GM12878 (cell line): ENCODE data around the gene MED13L. TPM values are rescaled to one million over a fixed set of nuclear protein-coding genes. Genes with fewer than 3 reads are reported as not detected.

Source experiments
- ATAC-seq: fragments of 200-7000 bp; cut with Tn5 transposase; 3 replicates; pipeline ENCODE4 v1.9.1; 2020; ENCODE audit warnings: mild to moderate bottlenecking, moderate library complexity
- BruUV-seq: library from RNA; stranded (reverse); fragments of 400-500 nt; replicated peaks from 2 replicates; lab custom pipeline; 2021; lab: Mats Ljungman, UMichigan
- CTCF ChIA-PET: fragments of 300-600 bp; sonication (Branson Sonifier 250); formaldehyde crosslinking; extraction: SDS; loops from one replicate; lab custom pipeline; 2021; ENCODE audit warnings: inconsistent platforms; lab: Yijun Ruan, JAX
- POLR2A ChIA-PET: fragments of 350-600 bp; formaldehyde crosslinking; extraction: SDS; loops from one replicate; lab custom pipeline; 2021; ENCODE audit warnings: inconsistent platforms; lab: Charles Lee
- RAD21 ChIA-PET: fragments of 300-600 bp; sonication (Branson Sonifier 250); formaldehyde crosslinking; loops from one replicate; lab custom pipeline; 2023; ENCODE audit warnings: antibody characterized with exemption; ENCODE audit not compliant: unreplicated experiment; lab: Charles Lee
- SMC1A ChIA-PET: fragments of 300-600 bp; sonication (Branson Sonifier 250); formaldehyde crosslinking; loops from one replicate; lab custom pipeline; 2023; ENCODE audit not compliant: unreplicated experiment, uncharacterized antibody; lab: Charles Lee
- DNase-seq: peaks from one replicate; pipeline ENCODE4 v3.0.0-alpha.2; 2011; ENCODE audit warnings: low read depth, low spot score
- FAIRE-seq: peaks from 3 replicates; lab custom pipeline; 2011; peaks lifted over from hg19 to GRCh38; lab: Jason Lieb, UNC
- H2AFZ ChIP-seq: 2 replicates; pipeline ENCODE4 v1.6.0; 2011; ENCODE audit warnings: low read depth, low read length, control low read depth; ENCODE audit not compliant: control insufficient read depth
- H3K27ac ChIP-seq: 2 replicates; pipeline ENCODE4 v1.5.1; 2011; ENCODE audit warnings: control low read depth; ENCODE audit not compliant: control insufficient read depth, insufficient read depth
- H3K27me3 ChIP-seq, 2 experiments: replicated peaks in 1 of 2; 2 replicates each; pipeline versions ENCODE4 v1.6.0 to v1.6.1; 2011; ENCODE audit warnings: low read length in 1 of 2; ENCODE audit not compliant: control insufficient read depth in 2 of 2, insufficient read depth in 2 of 2
- H3K36me3 ChIP-seq, 2 experiments: 2 replicates each; pipeline ENCODE4 v1.5.1; 2011; ENCODE audit warnings: low read length in 1 of 2; ENCODE audit not compliant: control insufficient read depth in 2 of 2, insufficient read depth in 2 of 2
- H3K4me1 ChIP-seq: 2 replicates; pipeline ENCODE4 v1.6.1; 2011; ENCODE audit warnings: mild to moderate bottlenecking, low read length, moderate library complexity, mixed read lengths; ENCODE audit not compliant: control insufficient read depth, insufficient read depth
- H3K4me2 ChIP-seq: 2 replicates; pipeline ENCODE4 v1.6.0; 2011; ENCODE audit warnings: control low read depth; ENCODE audit not compliant: control insufficient read depth, insufficient read depth
- H3K4me3 ChIP-seq: fragments of 200-600 bp; sonication (generic); 2 replicates; pipeline ENCODE4 v1.5.1; 2016
- H3K79me2 ChIP-seq: 2 replicates; pipeline ENCODE4 v1.6.0; 2011; ENCODE audit warnings: low read length; ENCODE audit not compliant: control insufficient read depth, insufficient read depth
- H3K9ac ChIP-seq: 2 replicates; pipeline ENCODE4 v1.8.0; 2011; ENCODE audit warnings: low read length, control low read depth, mixed read lengths; ENCODE audit not compliant: control insufficient read depth, insufficient read depth
- H3K9me3 ChIP-seq: replicated peaks from 3 replicates; pipeline ENCODE4 v1.5.1; 2011; ENCODE audit warnings: mild to moderate bottlenecking, low read length; ENCODE audit not compliant: control insufficient read depth, insufficient read depth
- H4K20me1 ChIP-seq: 2 replicates; pipeline ENCODE4 v1.6.0; 2011; ENCODE audit not compliant: control insufficient read depth, insufficient read depth
- MXI1 ChIP-seq: fragments of 150-350 bp; IDR thresholded peaks from 2 replicates; pipeline ENCODE4 v1.6.1; 2011; ENCODE audit warnings: low read depth, mild to moderate bottlenecking, inconsistent platforms, low read length, improper control_type of control experiment
- SMARCA5 ChIP-seq: fragments of 450-650 bp; IDR thresholded peaks from 2 replicates; pipeline ENCODE4 v1.6.1; 2017; ENCODE audit warnings: mild to moderate bottlenecking
- SPI1 ChIP-seq: IDR thresholded peaks from 2 replicates; pipeline ENCODE4 v1.6.1; 2011; ENCODE audit warnings: low read depth, mild to moderate bottlenecking, low read length, moderate library complexity, borderline replicate concordance; ENCODE audit not compliant: insufficient read depth
- SREBF1 ChIP-seq: IDR thresholded peaks from 2 replicates; pipeline ENCODE4 v1.6.1; 2012; ENCODE audit warnings: mild to moderate bottlenecking, low read length
- SUPT20H ChIP-seq: IDR thresholded peaks from 2 replicates; pipeline ENCODE4 v1.6.1; 2011; ENCODE audit warnings: low read depth, mild to moderate bottlenecking, low read length, moderate library complexity, borderline replicate concordance; ENCODE audit not compliant: control insufficient read depth
- WGBS: methylation state at CpG from one replicate; pipeline ENCODE4 v1.1.6; 2016; ENCODE audit warnings: low lambda C conversion rate; ENCODE audit not compliant: insufficient replicate concordance, insufficient coverage; ENCODE audit errors: missing lambda C conversion rate; 5-methylcytosine and 5-hydroxymethylcytosine counted together
- in situ Hi-C: fragments of 300-500 bp; cut with MboI; formaldehyde crosslinking; loops from 9 replicates; pipeline ENCODE4 v1.14.3; 2018; ENCODE audit warnings: mixed read lengths
- intact Hi-C: fragments of 100-400 bp; cut with micrococcal nuclease; formaldehyde crosslinking; loops from one replicate; pipeline ENCODE4 v1.14.2; 2022; ENCODE audit not compliant: unreplicated experiment
- polyA plus RNA-seq, 11 experiments: library from polyadenylated mRNA; depleted of rRNA in 4 of 11; unstranded in 6 of 11; stranded (reverse) in 5 of 11; fragments of >200 nt; fragmentation: Nextera tagmentation in 4 of 11; fragmentation: Illumina TruSeq in 1 of 11; extraction: Ambion mirVana in 4 of 11; extraction: Trizol in 1 of 11; gene quantifications; 1 replicate in 1 of 11; 2 replicates in 10 of 11; pipeline versions ENCODE4 v1.2.1 to v1.2.3, GENCODE V29; 2011 to 2016; ENCODE audit warnings: inconsistent platforms in 2 of 11, missing spikeins in 2 of 11, low read depth in 1 of 11
- total RNA-seq, 4 experiments: library from RNA; depleted of rRNA in 3 of 4; stranded (reverse); fragments of >200 nt in 3 of 4; fragmentation: Illumina TruSeq in 1 of 4; extraction: Trizol in 1 of 4; gene quantifications; 2 replicates each; pipeline versions ENCODE4 v1.2.1 to v1.2.3, GENCODE V29; 2013 to 2021
- TF ChIP-seq, protein P1 (sequence below): IDR thresholded peaks from 2 replicates; pipeline ENCODE4 v1.6.1; 2011; ENCODE audit warnings: borderline replicate concordance, low read depth, mild to moderate bottlenecking, moderate library complexity, low read length; ENCODE audit not compliant: insufficient read depth, poor library complexity, severe bottlenecking
- TF ChIP-seq, protein P2 (sequence below): fragments of 450-650 bp; IDR thresholded peaks from 2 replicates; pipeline ENCODE4 v1.6.1; 2017; ENCODE audit warnings: mild to moderate bottlenecking, moderate library complexity

Gene MED13L
- total and polyA plus RNA-seq, 10 of the 15 experiments (the other 5 are each of a cell fraction or from before 2014, with no cell fraction given), result 3.7 to 30.1 (median 9.1) TPM

DNA sequence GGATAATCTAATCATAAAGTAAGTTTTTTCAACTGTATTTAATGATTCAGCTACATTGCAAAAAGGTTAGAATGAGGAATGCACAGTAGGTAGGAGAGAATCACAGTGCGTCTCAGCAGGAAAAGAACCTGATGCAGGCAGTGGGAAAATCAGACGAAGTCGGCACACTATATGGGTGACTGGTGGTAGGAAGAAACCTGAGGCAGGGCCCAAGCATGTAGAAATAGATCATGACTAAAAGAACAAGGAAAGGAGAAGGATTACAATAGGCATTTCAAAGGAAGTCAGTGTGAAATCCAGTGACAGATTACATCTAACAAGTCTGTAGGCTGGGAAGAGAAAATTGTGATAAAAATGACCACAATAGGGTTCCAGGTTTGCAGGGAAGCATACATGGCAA, 267.0 kb downstream of the MED13L start:
- no peaks in the 10 kb centered on the region for H3K9me3 ChIP-seq
- ChIA-PET SMC1A (no interaction called here), CTCF (interaction anchor here (1.2 to 1.3 kb wide), 2 partner anchors 13 to 54 kb away, joined by 3 to 4 read pairs; no protein-coding TSS in a partner anchor), POLR2A (no interaction called here), RAD21 (no interaction called here)
- WGBS, result 97% methylated on average over 3 of the region's 3 CpGs
- H3K27me3 ChIP-seq, result no peaks in the 10 kb centered on the region
- peaks cover 0 to 3% of the 10 kb centered on the region in 2 experiments; a peak in 2 of 4 replicates for H3K36me3 ChIP-seq
- H3K9ac ChIP-seq, result no peak overlapping the region
- no peak overlapping the region for H3K4me2 ChIP-seq
- H3K27ac ChIP-seq, result no peak overlapping the region
- H4K20me1 ChIP-seq, result no peaks in the 10 kb centered on the region
- H2AFZ ChIP-seq, result no peak overlapping the region
- in situ Hi-C loops (no loop called here), intact Hi-C loops (no loop called here)
- BruUV-seq, result no TSS peak
- no peak overlapping the region for H3K4me3 ChIP-seq
- no peaks in the 10 kb centered on the region for H3K4me1 ChIP-seq
- no peak for ATAC-seq
- TF ChIP-seq SPI1 (no peak), MXI1 (no peak), SUPT20H (no peak), SMARCA5 (no peak), SREBF1 (no peak)
- TF ChIP-seq, protein P1, sequence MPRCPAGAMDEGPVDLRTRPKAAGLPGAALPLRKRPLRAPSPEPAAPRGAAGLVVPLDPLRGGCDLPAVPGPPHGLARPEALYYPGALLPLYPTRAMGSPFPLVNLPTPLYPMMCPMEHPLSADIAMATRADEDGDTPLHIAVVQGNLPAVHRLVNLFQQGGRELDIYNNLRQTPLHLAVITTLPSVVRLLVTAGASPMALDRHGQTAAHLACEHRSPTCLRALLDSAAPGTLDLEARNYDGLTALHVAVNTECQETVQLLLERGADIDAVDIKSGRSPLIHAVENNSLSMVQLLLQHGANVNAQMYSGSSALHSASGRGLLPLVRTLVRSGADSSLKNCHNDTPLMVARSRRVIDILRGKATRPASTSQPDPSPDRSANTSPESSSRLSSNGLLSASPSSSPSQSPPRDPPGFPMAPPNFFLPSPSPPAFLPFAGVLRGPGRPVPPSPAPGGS, result no peak
- TF ChIP-seq, protein P2, sequence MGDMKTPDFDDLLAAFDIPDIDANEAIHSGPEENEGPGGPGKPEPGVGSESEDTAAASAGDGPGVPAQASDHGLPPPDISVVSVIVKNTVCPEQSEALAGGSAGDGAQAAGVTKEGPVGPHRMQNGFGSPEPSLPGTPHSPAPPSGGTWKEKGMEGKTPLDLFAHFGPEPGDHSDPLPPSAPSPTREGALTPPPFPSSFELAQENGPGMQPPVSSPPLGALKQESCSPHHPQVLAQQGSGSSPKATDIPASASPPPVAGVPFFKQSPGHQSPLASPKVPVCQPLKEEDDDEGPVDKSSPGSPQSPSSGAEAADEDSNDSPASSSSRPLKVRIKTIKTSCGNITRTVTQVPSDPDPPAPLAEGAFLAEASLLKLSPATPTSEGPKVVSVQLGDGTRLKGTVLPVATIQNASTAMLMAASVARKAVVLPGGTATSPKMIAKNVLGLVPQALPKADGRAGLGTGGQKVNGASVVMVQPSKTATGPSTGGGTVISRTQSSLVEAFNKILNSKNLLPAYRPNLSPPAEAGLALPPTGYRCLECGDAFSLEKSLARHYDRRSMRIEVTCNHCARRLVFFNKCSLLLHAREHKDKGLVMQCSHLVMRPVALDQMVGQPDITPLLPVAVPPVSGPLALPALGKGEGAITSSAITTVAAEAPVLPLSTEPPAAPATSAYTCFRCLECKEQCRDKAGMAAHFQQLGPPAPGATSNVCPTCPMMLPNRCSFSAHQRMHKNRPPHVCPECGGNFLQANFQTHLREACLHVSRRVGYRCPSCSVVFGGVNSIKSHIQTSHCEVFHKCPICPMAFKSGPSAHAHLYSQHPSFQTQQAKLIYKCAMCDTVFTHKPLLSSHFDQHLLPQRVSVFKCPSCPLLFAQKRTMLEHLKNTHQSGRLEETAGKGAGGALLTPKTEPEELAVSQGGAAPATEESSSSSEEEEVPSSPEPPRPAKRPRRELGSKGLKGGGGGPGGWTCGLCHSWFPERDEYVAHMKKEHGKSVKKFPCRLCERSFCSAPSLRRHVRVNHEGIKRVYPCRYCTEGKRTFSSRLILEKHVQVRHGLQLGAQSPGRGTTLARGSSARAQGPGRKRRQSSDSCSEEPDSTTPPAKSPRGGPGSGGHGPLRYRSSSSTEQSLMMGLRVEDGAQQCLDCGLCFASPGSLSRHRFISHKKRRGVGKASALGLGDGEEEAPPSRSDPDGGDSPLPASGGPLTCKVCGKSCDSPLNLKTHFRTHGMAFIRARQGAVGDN, result no peak
- no peak for DNase-seq
- no peaks in the 10 kb centered on the region for H3K79me2 ChIP-seq
- no peak for FAIRE-seq
